ENCODE data around the gene PRRC2C. TPM values are rescaled to one million over a fixed set of nuclear protein-coding genes. Genes with fewer than 3 reads are reported as not detected.
A peak's percentile ranks its signal among the peaks of the same experiment; 100 is the strongest.

PRRC2C gene
- total RNA-seq, 2 experiments from 2014 or later, result 73.5 to 191 TPM

DNA sequence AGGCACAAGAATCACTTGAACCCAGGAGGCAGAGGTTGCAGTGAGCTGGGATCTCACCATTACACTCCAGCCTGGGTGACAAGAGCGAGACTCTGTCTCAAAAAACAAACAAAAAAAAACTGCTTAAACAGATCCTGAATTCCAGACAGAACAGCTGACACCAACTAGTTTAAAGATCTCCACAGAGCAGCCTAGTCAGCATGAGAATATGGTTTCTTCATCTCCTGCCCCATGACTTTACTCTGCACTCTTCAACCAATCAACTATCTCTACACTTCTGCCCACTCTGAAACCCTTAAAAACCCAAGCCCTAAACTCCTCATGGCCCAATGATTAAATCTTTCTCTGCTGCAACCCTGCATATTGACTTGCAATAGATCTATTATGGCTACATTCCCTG lies 7.5 kb upstream of the PRRC2C start:
- no peak for DNase-seq (ENCODE audit: low spot score)
- CTCF ChIA-PET (ENCODE audit: unreplicated experiment), result no interaction called here
- Histone ChIP-seq H3K4me2 (ENCODE audit: low read length) (no peak overlapping the region), H3K4me1 (ENCODE audit: insufficient read depth, low read length, poor library complexity, severe bottlenecking) (no peaks in the 10 kb centered on the region), H4K20me1 (ENCODE audit: insufficient read depth, low read length) (no peaks in the 10 kb centered on the region), H3K79me2 (ENCODE audit: insufficient read depth, low read depth, low read length) (no peaks in the 10 kb centered on the region), H2AFZ (ENCODE audit: low read length) (no peak overlapping the region), H3K4me3 (ENCODE audit: low read depth, low read length, poor library complexity, severe bottlenecking) (no peak overlapping the region), H3K36me3 (ENCODE audit: insufficient read depth, low read length) (no peaks in the 10 kb centered on the region), H3K27ac (ENCODE audit: low read depth, low read length, poor library complexity, severe bottlenecking) (no peak overlapping the region), H3K9me3 (ENCODE audit: low read length) (no peaks in the 10 kb centered on the region), H3K9me2 (ENCODE audit: insufficient read depth, low read length) (no peaks in the 10 kb centered on the region)
- no peak for TF ChIP-seq EZH2phosphoT487 (IDR thresholded peaks at IDR 0.05; ENCODE audit: borderline replicate concordance, low read depth, low read length)
- TF ChIP-seq, protein P1, sequence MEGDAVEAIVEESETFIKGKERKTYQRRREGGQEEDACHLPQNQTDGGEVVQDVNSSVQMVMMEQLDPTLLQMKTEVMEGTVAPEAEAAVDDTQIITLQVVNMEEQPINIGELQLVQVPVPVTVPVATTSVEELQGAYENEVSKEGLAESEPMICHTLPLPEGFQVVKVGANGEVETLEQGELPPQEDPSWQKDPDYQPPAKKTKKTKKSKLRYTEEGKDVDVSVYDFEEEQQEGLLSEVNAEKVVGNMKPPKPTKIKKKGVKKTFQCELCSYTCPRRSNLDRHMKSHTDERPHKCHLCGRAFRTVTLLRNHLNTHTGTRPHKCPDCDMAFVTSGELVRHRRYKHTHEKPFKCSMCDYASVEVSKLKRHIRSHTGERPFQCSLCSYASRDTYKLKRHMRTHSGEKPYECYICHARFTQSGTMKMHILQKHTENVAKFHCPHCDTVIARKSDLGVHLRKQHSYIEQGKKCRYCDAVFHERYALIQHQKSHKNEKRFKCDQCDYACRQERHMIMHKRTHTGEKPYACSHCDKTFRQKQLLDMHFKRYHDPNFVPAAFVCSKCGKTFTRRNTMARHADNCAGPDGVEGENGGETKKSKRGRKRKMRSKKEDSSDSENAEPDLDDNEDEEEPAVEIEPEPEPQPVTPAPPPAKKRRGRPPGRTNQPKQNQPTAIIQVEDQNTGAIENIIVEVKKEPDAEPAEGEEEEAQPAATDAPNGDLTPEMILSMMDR (conservative IDR thresholded peaks at IDR 0.05; ENCODE audit: low read length), result no peak
- intact Hi-C loops (cut with micrococcal nuclease; ENCODE audit: unreplicated experiment), result no loop called here
- no TSS peak for BruUV-seq (replicated peaks)
- POLR2A ChIA-PET, result no interaction called here

DNA sequence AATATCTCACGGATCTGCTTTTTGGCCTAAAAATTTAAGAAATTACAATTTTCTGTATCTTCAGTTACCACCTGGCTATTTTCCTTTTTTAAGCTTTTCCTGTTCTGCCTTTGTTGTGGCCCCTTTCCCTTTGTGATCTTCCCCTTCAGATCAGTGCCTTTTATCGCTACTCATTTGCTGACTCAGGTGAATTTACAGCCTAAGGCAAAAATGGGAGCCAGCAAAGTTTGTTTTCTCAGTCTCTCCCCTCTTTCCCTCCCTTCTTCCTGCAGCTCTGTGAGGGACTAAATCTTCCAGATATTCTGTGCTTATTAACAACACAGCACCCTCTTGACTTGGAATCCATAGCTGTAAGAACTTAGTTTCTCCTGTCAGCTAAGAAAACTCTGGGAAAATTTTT lies 5.3 kb upstream of the PRRC2C start:
- H3K9me2 ChIP-seq (ENCODE audit: insufficient read depth, low read length), result no peaks in the 10 kb centered on the region
- intact Hi-C loops (cut with micrococcal nuclease; ENCODE audit: unreplicated experiment), result no loop called here
- peaks cover 5% of the 10 kb centered on the region for H3K4me1 ChIP-seq (ENCODE audit: insufficient read depth, low read length, poor library complexity, severe bottlenecking)
- no peak overlapping the region for H3K4me2 ChIP-seq (ENCODE audit: low read length)
- ChIA-PET POLR2A (no interaction called here), CTCF (ENCODE audit: unreplicated experiment) (no interaction called here)
- no peak for TF ChIP-seq EZH2phosphoT487 (IDR thresholded peaks at IDR 0.05; ENCODE audit: borderline replicate concordance, low read depth, low read length)
- TF ChIP-seq, protein P1 (conservative IDR thresholded peaks at IDR 0.05; ENCODE audit: low read length), result no peak
- H3K36me3 ChIP-seq (ENCODE audit: insufficient read depth, low read length), result no peaks in the 10 kb centered on the region
- no TSS peak for BruUV-seq (replicated peaks)
- H3K27ac ChIP-seq (ENCODE audit: low read depth, low read length, poor library complexity, severe bottlenecking), result no peak overlapping the region
- no peaks in the 10 kb centered on the region for H4K20me1 ChIP-seq (ENCODE audit: insufficient read depth, low read length)
- no peak for DNase-seq (ENCODE audit: low spot score)
- H3K79me2 ChIP-seq (ENCODE audit: insufficient read depth, low read depth, low read length), result no peaks in the 10 kb centered on the region
- H3K4me3 ChIP-seq (ENCODE audit: low read depth, low read length, poor library complexity, severe bottlenecking), result no peak overlapping the region
- no peaks in the 10 kb centered on the region for H3K9me3 ChIP-seq (ENCODE audit: low read length)
- H2AFZ ChIP-seq (ENCODE audit: low read length), result no peak overlapping the region

- Histone ChIP-seq H3K9me2 (ENCODE audit: insufficient read depth, low read length) (no peaks in the 10 kb centered on the region), H3K27ac (ENCODE audit: low read depth, low read length, poor library complexity, severe bottlenecking) (no peak overlapping the region), H3K4me2 (ENCODE audit: low read length) (peak overlapping the region; percentile 84), H2AFZ (ENCODE audit: low read length) (peak overlapping the region; percentile 87; the same call in 1 of the 2 replicates), H3K79me2 (ENCODE audit: insufficient read depth, low read depth, low read length) (peaks cover 45% of the 10 kb centered on the region), H4K20me1 (ENCODE audit: insufficient read depth, low read length) (peaks cover 38% of the 10 kb centered on the region), H3K4me3 (ENCODE audit: low read depth, low read length, poor library complexity, severe bottlenecking) (peak overlapping the region; percentile 97), H3K4me1 (ENCODE audit: insufficient read depth, low read length, poor library complexity, severe bottlenecking) (peaks cover 36% of the 10 kb centered on the region), H3K9me3 (ENCODE audit: low read length) (no peaks in the 10 kb centered on the region), H3K36me3 (ENCODE audit: insufficient read depth, low read length) (peaks cover 31% of the 10 kb centered on the region)
- ChIA-PET POLR2A (interaction anchor here (0.8 to 1.4 kb wide), 6 partner anchors 9 to 259 kb away, joined by 3 to 5 read pairs (median 3); no protein-coding TSS in a partner anchor), CTCF (ENCODE audit: unreplicated experiment) (interaction anchor here (0.7 to 1.2 kb wide), 2 partner anchors 9 to 160 kb away, joined by 3 read pairs; no protein-coding TSS in a partner anchor)
- TSS peak; percentile 91 for BruUV-seq (replicated peaks)
- intact Hi-C loops (cut with micrococcal nuclease; ENCODE audit: unreplicated experiment), result loop anchor here (2.0 to 5.0 kb wide), 4 partner anchors 233 to 1047 kb away; partner anchors contain the start of genes METTL13, SUCO and VAMP4
- TF ChIP-seq, protein P1 (conservative IDR thresholded peaks at IDR 0.05; ENCODE audit: low read length), result no peak; the same call in 1 of the 2 replicates
- no peak for TF ChIP-seq EZH2phosphoT487 (IDR thresholded peaks at IDR 0.05; ENCODE audit: borderline replicate concordance, low read depth, low read length)
- DNase-seq (ENCODE audit: low spot score), result no peak
Observed at GRCh38 chr1:171484760-171485374, 463 bp upstream of the PRRC2C start.

All from OCI-LY7 (cell line).